ENCODE measurements around the gene MAN2B1.

DNA sequence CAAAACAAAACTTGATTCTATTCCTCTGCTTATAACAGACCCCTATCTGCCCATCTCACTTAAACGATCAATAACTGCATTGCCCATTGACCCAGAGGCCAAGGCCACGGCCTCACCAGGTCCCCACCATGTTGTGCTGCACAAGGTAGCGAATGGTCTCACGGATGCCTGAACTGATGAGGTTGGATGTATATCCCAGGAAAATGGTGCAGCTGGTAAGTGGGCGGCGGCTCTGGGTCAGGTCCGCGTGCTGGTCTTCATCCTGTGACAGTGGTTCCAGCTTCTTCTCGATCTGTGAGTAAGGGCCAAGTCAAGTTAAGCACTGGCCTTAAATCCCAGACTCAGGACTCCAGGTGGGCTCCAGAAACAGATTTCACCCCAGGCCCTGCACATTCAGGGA lies 13.5 kb upstream of the MAN2B1 start:
- TF ChIP-seq, protein P1, sequence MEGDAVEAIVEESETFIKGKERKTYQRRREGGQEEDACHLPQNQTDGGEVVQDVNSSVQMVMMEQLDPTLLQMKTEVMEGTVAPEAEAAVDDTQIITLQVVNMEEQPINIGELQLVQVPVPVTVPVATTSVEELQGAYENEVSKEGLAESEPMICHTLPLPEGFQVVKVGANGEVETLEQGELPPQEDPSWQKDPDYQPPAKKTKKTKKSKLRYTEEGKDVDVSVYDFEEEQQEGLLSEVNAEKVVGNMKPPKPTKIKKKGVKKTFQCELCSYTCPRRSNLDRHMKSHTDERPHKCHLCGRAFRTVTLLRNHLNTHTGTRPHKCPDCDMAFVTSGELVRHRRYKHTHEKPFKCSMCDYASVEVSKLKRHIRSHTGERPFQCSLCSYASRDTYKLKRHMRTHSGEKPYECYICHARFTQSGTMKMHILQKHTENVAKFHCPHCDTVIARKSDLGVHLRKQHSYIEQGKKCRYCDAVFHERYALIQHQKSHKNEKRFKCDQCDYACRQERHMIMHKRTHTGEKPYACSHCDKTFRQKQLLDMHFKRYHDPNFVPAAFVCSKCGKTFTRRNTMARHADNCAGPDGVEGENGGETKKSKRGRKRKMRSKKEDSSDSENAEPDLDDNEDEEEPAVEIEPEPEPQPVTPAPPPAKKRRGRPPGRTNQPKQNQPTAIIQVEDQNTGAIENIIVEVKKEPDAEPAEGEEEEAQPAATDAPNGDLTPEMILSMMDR (IDR thresholded peaks at IDR 0.05): no peak
- TF ChIP-seq POLR2AphosphoS5 (IDR thresholded peaks at IDR 0.05; ENCODE audit: insufficient read depth in 1 of 2, low read depth in 1 of 2): no peak
